ENCODE data around the gene GRIN1. TPM values are rescaled to one million over a fixed set of nuclear protein-coding genes. Genes with fewer than 3 reads are reported as not detected.
"Not testable (repeated sequence)": the region's sequence is repeated elsewhere in the genome, so short reads cannot be mapped to it uniquely, and the experiment has no call there.

The GRIN1 gene
- total and polyA plus RNA-seq, 2 donors (not counting 3 experiments of a cell fraction or from before 2014, with no cell fraction given) = not detected

GRCh38 chr9:137134191-137134590 is 4.8 kb upstream of the GRIN1 start:
- H3K4me2 ChIP-seq (ENCODE audit: insufficient read depth, low read length) = no peak overlapping the region
- dilution Hi-C loops (cut with MboI; ENCODE audit: extremely low pct_ligation_motif_present, low sequenced_read_pairs) (no loop called here), intact Hi-C loops (cut with micrococcal nuclease) (no loop called here)
- H3K27ac ChIP-seq (ENCODE audit: insufficient read depth, low read depth, low read length) = no peak overlapping the region
- no peaks in the 10 kb centered on the region for H3K9me3 ChIP-seq (replicated peaks; ENCODE audit: control insufficient read depth, insufficient read depth, low read length)
- H2AFZ ChIP-seq (ENCODE audit: low read depth, low read length) = no peak overlapping the region
- ChIA-PET POLR2A (no interaction called here), CTCF (interaction anchor here (1.3 to 2.6 kb wide), 2 partner anchors 68 to 102 kb away, joined by 3 to 10 read pairs; no protein-coding TSS in a partner anchor)
- DNase-seq (ENCODE audit: low read depth, low spot score) (no peak), FAIRE-seq (no peak)
- H3K36me3 ChIP-seq (ENCODE audit: control insufficient read depth in 2 of 2, extremely low read depth in 1 of 2, insufficient read depth in 2 of 2, low read length in 2 of 2) = no peaks in the 10 kb centered on the region
- H3K4me1 ChIP-seq (ENCODE audit: control insufficient read depth, extremely low read depth, insufficient read depth, low read length) = peaks cover 5% of the 10 kb centered on the region
- no peaks in the 10 kb centered on the region for H4K20me1 ChIP-seq (replicated peaks; ENCODE audit: control insufficient read depth, extremely low read depth, insufficient read depth, low read length)
- peaks cover 21 to 22% of the 10 kb centered on the region in 2 experiments for H3K27me3 ChIP-seq (ENCODE audit: control insufficient read depth in 2 of 2, insufficient read depth in 2 of 2, low read length in 2 of 2)
- BruUV-seq (replicated peaks) = no TSS peak
- H3K9me1 ChIP-seq (replicated peaks; ENCODE audit: control insufficient read depth, extremely low read depth, insufficient read depth, low read length) = no peaks in the 10 kb centered on the region
- no peak for TF ChIP-seq POLR2AphosphoS5 (IDR thresholded peaks at IDR 0.05; ENCODE audit: insufficient read depth, low read depth, low read length)
- no peak overlapping the region for H3K4me3 ChIP-seq (replicated peaks in 1 of 3; ENCODE audit: insufficient read depth in 1 of 3, low read depth in 1 of 3, low read length in 3 of 3)
- peaks cover under 1% of the 10 kb centered on the region for H3K79me2 ChIP-seq (ENCODE audit: control insufficient read depth, insufficient read depth, low read length)
- H3K9ac ChIP-seq (replicated peaks; ENCODE audit: extremely low read depth, insufficient read depth, low read length) = no peak overlapping the region

- BruUV-seq (replicated peaks); H3K36me3 ChIP-seq (ENCODE audit: control insufficient read depth in 2 of 2, extremely low read depth in 1 of 2, insufficient read depth in 2 of 2, low read length in 2 of 2); H3K79me2 ChIP-seq (ENCODE audit: control insufficient read depth, insufficient read depth, low read length); H3K9me3 ChIP-seq (replicated peaks; ENCODE audit: control insufficient read depth, insufficient read depth, low read length); H3K27ac ChIP-seq (ENCODE audit: insufficient read depth, low read depth, low read length); H3K9me1 ChIP-seq (replicated peaks; ENCODE audit: control insufficient read depth, extremely low read depth, insufficient read depth, low read length); DNase-seq (ENCODE audit: low read depth, low spot score); H3K9ac ChIP-seq (replicated peaks; ENCODE audit: extremely low read depth, insufficient read depth, low read length); H4K20me1 ChIP-seq (replicated peaks; ENCODE audit: control insufficient read depth, extremely low read depth, insufficient read depth, low read length); FAIRE-seq; intact Hi-C loops (cut with micrococcal nuclease); H2AFZ ChIP-seq (ENCODE audit: low read depth, low read length); H3K4me3 ChIP-seq (replicated peaks in 1 of 3; ENCODE audit: insufficient read depth in 1 of 3, low read depth in 1 of 3, low read length in 3 of 3); dilution Hi-C loops (cut with MboI; ENCODE audit: extremely low pct_ligation_motif_present, low sequenced_read_pairs); H3K4me2 ChIP-seq (ENCODE audit: insufficient read depth, low read length); H3K4me1 ChIP-seq (ENCODE audit: control insufficient read depth, extremely low read depth, insufficient read depth, low read length): not testable (repeated sequence)
- ChIA-PET CTCF (interaction anchor here (0.7 to 2.6 kb wide), 4 partner anchors 17 to 102 kb away, joined by 3 to 10 read pairs (median 4); no protein-coding TSS in a partner anchor), POLR2A (interaction anchor here (0.7 kb wide), 1 partner anchor 23 kb away, joined by 3 read pairs; no protein-coding TSS in a partner anchor)
- H3K27me3 ChIP-seq (ENCODE audit: control insufficient read depth in 2 of 2, insufficient read depth in 2 of 2, low read length in 2 of 2) = peaks cover 27 to 30% of the 10 kb centered on the region in 2 experiments
These were observed 3.8 kb upstream of the GRIN1 start for GRCh38 chr9:137135154-137135553.
